GM12873 (cell line): ENCODE measurements around the gene CCL4.

Experiments
- TF ChIP-seq, protein P1 (sequence below): IDR thresholded peaks from 2 replicates; pipeline ENCODE4 v1.5.1; 2012; ENCODE audit warnings: low read depth, mild to moderate bottlenecking, moderate library complexity, low read length, control low read depth; ENCODE audit not compliant: insufficient read depth; ENCODE audit errors: missing control alignments

Gene CCL4

DNA sequence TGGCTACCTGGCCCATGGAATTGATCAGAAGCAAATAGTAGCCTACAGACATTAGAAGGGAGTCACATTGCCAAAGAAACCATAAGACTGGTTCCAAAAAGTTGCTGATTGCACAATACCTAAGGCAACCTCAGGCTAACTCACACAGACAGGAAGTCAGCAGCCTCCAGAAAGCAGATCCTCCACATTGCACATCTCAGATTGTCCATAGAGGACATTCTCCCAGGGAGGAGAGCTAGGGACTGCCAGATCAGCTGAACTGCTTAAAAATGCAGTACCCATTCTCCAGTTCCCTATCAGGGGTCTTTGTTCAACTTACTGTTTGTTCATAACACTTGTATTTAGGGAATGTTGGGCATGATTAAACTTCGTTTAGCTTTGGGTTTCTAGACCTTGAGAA lies 17.9 kb upstream of the CCL4 start:
- TF ChIP-seq, protein P1, sequence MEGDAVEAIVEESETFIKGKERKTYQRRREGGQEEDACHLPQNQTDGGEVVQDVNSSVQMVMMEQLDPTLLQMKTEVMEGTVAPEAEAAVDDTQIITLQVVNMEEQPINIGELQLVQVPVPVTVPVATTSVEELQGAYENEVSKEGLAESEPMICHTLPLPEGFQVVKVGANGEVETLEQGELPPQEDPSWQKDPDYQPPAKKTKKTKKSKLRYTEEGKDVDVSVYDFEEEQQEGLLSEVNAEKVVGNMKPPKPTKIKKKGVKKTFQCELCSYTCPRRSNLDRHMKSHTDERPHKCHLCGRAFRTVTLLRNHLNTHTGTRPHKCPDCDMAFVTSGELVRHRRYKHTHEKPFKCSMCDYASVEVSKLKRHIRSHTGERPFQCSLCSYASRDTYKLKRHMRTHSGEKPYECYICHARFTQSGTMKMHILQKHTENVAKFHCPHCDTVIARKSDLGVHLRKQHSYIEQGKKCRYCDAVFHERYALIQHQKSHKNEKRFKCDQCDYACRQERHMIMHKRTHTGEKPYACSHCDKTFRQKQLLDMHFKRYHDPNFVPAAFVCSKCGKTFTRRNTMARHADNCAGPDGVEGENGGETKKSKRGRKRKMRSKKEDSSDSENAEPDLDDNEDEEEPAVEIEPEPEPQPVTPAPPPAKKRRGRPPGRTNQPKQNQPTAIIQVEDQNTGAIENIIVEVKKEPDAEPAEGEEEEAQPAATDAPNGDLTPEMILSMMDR, result no peak

DNA sequence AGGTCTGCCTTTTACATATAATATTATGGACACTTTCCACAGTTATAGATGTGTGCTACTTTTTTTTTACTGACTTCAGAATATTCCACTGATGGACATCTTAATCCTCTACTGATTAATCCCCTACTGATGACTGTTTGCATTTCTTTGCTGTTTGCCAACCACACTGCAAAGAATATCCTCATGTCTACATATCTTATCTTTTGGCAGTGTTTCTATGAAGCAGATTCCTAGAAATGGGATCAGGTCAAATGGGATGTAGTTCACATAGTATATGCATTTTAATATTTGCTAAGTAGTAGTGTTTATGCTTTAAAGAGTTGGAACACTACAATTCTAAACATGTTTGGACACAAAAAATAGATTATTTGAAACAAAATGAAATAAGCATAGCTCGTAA lies 16.8 kb upstream of the CCL4 start:
- TF ChIP-seq, protein P1, result no peak

DNA sequence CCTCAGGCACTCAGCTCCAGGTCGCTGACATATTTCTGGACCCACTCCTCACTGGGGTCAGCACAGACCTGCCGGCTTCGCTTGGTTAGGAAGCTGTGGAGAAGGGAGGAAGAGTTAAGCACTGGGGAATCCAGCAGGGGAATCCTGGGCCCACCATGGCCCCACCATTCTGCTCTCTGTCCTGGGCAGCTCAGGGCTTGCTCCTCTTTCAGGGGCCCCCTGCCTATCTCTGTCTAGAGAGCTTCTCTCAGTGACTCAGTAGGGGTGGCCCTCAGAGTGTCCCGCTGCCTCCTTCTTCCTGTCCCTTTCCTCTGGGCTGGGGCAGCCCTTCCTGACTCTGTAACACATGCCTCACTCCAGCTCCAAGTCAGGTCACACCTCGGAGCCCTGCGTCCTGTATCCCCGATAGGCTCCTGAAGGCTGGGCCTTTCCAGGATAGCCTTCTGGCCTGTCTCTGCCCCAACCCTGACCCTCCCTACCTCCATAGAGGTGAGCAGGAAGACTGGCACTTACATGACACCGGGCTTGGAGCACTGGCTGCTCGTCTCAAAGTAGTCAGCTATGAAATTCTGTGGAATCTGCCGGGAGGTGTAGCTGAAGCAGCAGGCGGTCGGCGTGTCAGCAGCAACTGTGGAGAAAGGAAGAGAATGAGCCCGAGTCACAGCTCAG lies 14.8 kb upstream of the CCL4 start:
- TF ChIP-seq, protein P1, result no peak

DNA sequence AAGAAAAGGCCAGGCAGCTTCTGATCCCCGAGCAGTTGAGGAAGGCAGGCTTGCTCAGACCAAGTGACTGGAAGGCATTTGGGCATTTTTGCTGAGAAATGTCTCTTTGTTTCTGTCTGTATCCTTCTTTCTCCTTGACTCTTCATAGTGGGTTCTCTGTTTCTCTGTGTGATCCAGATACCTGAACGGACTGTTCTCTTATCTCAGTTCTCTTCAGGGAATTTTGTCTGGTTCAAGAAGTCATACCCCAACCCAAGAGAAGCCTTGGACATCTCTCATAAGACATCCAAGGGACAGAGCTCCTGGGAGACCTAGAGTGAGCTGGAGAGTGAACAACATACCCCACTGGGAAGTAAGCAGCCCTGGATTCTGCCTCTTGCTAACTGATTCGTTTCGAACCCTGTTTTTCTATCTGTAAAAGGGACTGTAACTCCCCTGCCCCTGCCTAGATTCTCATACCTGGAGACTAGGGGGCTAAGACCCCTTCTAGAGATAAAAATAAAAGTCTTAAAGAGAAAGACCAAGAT lies 14.2 kb upstream of the CCL4 start:
- TF ChIP-seq, protein P1, result no peak

DNA sequence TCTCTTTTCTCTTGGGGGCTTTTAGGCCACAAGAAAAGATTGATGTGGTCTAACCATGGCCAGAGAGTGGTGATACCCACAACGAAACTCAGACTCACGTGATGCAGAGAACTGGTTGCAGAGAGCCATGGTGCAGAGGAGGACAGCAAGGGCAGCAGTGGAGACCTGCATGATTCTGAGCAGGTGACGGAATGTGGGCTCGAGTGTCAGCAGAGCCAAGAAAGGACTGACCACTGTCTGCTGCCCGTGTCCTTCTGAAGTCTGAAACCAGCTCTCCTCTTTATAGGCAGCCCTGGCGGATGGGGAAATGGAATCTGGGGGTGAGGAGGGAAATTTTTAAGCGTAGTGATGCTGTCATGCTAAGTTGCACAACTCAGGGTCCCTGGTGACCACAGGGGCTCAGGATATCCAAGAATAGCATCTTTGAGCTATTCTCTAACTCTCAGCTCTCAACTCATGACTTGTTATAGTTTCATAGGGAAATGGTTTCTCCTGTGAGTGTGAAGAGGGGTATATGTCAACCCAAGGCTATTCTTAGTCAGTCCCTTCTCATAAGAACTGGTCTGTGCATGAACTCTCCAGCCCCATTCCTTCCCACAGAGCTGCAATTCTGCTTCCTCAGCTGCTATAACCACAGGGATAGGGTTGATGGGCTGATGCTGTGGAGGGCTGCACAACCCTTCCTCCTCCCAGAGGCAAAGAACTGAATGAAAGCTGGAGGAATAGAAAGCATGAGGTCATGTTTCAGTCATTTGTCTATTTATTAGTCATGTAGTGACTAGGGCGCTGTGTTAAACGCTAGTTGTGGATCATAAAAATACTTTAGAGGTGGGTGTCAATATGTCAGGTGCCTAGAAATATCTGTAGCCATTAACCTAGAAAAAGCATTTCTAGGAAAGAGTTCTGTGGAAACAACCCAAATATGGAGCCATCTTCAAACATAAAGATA lies 13.5 kb upstream of the CCL4 start, which contains the start of gene CCL3:
Gene CCL3 (minus strand): TSS at position 256 of the 949 bp plus-strand sequence. CDS start 85 bp downstream, at position 171.
- TF ChIP-seq, protein P1, result no peak

DNA sequence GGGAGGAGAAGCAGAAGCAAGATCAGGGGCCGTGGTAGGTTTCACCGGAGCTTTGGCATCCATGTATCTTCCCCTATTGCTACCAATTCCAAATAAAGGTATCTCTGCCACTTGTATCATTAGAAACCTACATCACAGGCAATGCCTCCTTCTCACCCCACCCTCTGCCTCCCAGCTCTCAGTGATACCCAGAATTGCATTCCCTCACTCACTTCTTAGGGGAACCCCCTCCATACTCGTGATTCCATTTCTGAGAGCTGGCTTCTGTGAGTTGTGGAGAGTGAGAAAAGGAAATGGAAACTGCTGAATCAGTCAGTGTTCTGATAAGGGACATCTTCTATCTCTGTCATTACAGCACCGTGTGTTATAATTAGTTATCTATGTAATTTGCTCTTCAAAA lies 11.4 kb upstream of the CCL4 start:
- TF ChIP-seq, protein P1, result no peak

DNA sequence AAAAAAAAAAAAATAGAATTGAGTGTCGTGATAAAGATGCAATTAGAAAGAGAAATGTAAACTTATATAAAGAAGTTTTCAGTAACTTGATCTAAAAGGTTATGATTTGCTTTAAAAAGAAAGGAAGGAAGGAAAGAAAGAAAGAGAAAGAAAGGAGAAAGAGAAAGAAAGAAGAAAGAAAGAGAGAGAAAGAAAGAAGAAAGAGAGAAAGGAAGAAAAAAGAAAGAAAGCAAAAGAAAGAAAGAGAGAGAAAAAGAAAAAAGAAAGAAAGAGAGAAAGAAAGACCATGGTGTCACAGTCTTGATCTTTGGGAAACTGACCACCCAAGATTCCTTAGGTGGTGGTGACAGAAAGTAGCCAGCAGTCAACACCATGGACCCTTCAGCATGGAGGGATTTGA lies 9.4 kb upstream of the CCL4 start:
- TF ChIP-seq, protein P1, result no peak
